Activated CD4-positive, alpha-beta T cell treated with anti-CD3 and anti-CD28 coated beads, Interleukin-2, Interleukin-6, amounts not matched to agents 100 ng/mL and 50 ng/mL, durations not matched to agents 16 hours and 8 hours (primary cell): ENCODE data around the gene ADCY1.
A peak's percentile ranks its signal among the peaks of the same experiment; 100 is the strongest.
"Not testable (repeated sequence)": the region's sequence is repeated elsewhere in the genome, so short reads cannot be mapped to it uniquely, and the experiment has no call there.

Experiments
- DNase-seq: peaks from one replicate; pipeline ENCODE4 v3.0.0-alpha.2; 2020

ADCY1 gene

DNA sequence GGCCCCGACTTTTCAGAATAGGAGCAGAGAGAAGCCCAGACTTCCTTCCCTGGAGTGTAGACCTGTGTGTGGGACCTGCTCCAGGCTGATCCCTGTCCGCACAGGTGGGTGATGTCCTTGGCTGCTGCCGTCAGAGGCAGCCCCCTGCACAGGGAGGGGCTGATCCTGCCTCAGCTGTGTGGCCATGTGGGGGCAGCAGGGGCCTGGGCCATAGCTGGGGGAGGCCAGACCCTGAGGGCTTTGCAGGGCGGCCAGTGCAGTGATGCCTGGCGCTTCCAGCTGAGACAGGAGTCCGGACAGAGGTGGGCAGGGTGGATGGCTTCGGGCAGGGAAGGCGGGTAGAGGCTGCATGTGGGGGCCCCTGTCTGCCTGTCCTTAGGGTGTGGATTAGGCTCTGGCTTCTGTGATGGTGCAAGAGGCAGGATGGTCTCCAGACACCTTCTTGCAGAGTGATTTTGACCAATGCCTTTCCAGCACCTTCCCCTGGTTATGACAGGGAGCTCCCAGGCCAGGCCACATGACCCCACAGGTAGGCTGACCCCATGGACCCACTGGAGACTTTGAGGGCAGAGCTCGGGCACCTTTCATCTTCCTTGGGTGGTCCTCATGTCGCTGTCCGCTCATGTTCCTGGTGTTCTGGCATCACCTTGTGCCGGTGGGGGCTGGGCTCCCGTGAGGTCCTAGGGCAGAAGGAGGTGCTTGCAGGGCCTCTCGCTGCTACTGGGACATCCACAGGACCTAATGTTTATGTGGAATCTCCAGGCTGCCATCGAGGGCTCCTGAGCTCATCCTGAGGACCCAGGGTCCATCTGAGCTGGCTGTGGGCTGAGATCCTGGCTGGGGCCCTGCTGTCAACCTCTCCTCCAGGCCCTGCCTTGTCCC, 141.5 kb downstream of the ADCY1 start:
- no peak for DNase-seq

DNA sequence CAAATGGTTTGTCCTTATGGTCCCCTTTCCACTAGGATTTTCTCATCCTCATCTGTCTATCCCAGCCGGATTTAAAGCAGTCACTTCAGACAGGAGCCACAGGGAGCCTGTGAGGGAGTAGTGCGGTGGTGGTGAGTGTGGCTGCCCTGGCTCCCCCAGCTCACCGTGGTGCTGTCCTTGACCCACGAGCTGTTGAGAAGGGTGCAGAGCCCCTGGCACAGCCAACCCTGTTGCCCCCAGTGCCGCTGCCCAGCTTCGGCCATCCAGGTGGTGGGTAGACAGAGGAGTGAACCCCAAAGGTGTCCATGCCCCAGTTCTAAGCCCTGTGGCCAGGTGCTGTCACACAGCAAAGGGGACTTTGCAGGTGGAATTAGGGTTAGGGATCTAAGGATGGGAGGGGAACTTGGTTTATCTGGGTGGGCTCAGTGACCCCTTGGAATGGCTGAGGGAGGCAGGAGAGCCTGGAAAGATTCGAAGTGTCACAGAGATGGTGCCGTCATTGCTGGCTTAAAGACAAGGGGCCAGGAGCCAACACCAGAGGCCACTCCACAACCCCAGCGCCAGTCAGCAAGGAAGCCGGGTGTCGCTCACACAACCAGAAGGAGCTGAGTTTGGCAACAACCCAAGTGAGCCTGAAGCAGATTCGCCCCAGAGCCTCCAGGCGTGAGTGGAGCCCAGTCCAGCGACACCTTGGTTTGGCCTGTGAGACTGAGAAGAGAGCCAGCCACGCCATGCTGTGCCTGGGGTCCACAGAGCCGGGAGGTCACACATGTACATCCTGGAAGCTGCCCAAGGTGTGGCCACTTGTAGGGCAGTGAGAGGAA, 142.4 kb downstream of the ADCY1 start:
- no peak for DNase-seq

DNA sequence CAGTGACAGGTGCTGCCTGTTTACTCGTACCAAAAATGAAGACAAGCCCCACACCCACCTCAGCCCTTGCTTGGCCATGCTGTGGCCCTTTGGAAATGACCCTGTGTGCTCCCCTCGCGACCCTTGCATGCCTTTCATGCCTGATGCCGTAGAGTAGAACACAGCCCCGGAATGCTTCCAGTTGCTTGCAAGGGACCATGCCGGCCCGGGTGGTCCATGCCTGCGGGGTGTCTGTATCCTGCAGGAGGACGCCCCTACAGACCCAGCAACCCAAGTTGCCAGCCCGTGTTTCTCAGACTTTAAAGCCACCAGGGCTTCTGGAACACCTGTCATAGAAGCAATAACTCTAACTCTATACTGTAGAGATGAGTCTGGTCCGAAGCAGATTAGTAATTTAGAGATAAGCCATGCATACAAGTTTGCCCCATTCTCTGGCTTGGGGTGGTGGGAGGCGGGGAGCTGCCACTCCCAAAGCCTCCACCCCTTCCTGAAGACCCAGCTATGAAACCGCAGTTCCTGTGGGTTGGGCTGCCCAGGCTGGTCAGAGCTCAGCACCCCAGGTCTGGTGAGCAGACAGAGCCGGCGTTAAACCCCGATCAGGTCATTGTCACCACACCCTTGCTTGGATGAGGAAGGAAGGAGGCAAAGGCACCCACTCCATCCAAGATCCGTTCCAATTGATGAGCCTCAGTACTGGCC, 143.5 kb downstream of the ADCY1 start:
- no peak for DNase-seq

DNA sequence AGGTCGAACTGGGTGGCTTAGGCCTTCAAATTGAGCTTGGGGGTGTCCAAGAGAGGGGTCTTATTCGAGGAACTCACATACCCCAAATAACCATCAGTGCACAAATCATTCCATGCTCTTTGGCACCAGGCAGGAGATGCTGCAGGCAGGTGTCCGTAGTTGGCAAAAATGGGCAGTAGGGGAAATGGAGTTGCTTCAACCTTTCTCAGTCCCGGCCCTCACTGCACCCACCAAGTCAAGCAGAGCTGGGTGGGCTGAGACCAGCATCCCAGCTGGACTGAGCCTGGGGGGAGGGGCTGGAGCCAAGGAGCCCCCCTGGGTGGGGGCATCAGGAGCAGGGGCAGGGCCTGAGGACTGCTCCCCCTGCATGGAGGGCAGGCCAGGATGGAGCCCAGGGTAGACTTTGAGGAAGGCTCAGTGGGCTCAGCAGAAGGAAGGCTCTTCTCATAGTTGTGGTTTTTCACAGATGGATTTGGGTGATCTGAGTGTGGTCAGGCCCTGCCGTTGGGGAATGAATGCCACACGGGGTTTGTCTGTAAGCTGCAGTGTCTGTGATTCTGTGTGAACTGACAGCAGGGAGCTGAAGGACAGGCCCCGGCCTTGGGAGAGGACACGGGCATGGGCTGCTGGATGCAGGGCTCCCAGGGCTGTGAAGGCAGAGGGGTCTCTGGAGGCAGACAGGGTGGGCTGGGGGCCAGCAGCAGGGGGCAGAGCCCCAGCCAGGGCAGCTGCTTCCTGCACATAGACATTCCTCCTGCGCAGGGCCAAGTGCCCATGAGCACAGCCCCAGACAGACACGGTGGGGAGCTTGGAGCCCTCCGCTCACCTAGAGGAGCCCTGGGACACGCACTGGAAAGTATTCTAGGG, 144.5 kb downstream of the ADCY1 start:
- no peak for DNase-seq

DNA sequence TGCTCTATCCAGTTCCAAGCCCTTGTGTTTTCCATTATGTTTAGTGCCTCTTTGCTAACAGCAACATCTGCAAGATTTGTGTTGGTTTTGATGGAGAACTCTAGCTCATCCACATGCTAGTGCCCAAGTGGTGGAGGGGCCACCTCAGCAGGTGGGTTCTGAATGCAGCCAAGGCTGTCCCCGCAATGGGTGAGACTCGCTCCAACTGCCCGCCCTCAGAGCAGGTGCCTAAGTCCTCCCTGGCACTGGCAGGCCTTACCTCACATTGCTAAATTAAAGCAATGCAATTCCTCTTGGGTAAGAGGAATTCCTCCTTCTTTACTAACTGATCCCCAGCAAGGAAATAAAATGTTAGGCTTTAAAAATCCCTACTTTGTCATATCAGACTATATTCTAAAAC, 146.8 kb downstream of the ADCY1 start:
- DNase-seq: no peak

DNA sequence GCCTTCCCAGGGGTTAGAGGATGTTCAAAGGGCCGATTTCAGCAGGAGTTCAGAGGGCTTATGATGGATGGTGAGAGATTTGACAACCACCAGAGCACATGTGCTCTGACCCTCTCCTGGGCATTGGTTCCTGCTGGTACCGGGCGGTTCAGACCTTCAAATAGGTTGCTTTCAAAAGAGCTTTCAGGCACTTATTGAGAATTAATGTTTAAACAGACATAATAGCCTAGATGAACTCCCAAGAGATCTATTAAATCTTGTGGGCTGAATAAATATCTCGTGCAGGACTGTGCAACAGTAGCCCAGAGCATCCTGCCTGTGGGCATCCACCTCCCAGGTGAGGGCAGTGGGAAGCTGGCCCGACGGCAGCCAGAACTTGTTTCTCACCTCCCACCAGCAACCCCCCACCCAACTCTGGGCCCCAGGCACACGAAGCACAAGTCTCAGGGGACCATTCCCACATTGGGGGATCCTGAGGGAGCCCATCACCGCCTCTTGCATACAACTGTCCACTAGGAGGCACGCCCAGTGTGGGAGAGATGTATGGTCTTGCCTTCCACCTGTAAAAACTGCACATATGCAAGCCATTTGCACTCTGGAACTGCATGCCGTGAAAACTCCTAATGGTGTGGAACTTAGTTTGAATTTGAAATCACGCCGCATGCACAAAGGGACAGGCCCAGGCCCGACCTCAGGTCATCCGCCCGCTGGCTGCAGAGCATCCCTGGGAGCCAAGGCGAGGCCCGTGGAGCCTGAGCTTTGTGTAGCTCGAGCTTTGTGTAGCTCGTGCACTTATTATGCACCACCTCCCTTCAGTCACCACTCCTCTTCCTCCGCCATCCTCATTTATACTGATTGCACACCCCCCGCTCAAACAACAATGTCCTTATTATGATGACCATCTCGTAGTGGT, 147.8 kb downstream of the ADCY1 start:
- no peak for DNase-seq

DNA sequence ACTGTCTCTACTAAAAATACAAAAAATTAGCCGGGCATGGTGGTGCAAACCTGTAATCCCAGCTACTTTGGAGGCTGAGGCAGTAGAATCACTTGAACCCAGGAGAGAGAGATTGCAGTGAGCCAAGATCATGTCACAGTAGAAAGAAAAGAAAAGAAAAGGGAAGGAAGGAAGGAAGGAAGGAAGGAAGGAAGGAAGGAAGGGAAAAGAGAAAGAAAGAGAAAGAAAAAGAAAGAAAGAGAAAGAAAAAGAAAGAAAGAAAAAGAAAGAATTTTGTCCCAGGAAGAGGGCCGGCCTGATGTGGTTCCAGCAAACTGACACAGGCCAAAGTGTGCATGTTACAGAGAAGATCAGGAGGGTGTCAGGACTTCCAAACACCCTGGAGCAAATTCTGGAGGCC, 151.1 kb downstream of the ADCY1 start:
- DNase-seq: not testable (repeated sequence)

DNA sequence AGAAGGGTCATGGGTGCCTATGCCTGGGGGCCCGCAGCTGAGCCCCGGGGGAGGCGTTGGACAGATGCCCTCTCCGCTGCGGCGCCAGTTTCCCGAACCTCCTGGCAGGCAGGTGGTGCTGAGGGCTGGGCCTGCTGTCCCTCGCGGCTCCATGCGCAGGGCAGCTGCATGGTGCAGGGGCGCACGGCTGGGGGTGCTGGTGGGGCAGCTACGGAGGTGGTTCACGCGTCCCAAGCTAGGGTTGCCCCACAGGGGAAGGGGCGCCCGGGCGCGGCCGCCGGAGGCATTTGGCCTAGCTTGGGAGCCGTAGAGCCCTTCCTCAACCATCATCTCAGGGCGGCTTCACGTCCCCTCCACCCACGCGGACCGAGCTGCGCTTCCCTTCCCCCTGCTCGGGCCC, 152.7 kb downstream of the ADCY1 start:
- no peak for DNase-seq

DNA sequence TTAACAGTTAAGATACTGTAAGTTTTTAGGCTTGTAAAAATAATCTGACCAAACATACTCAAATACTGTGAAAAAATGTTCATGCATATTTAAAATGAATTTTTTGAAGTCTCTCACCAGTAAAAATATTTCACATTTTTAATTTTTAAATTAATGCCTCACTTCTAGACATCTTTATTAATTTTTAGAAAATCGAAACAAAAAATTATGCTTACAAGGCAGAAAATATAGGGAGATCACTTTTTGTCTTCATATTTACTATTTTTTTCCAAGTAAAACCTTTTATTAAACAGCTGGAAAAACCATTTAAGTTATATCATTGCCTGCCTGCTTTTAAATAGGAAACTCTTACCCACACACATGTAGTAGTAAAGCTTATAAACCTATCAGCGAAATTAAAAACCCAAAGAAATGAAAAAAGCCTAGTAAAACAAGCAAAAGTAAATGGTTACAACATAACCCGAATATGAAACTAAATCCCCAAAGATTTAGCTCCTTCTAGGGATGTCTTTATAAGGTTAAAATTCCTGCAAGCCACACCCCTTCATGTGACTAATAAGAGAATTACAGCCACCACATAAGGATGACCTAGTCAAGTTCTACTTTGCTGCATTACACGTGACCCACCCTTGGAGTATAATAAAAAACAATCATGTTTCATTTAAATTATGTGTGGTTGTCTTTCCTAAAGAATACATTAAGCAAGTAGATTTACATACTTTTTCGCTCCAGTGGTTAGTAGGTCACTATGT, 157.7 kb downstream of the ADCY1 start:
- DNase-seq: not testable (repeated sequence)

DNA sequence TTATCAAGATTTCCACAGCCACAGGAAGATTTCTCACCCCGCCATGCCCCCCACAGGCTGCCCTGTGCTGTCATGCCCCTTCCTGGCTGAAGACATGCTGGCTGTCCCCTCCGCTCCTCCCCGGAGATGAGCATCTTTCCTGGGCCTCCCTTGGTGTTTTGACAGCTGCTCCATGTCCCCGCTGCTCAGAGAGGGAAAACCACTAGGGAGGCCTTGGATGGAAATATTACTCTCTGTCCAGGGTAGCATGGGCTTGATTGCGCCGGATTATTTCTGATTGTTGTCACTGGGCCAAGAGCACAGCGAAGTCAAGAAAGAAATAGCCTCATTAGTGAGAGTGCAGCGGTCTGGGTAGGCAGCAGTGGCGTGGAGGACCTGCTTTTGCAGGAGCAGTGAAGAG, 164.8 kb downstream of the ADCY1 start:
- not testable (repeated sequence) for DNase-seq

DNA sequence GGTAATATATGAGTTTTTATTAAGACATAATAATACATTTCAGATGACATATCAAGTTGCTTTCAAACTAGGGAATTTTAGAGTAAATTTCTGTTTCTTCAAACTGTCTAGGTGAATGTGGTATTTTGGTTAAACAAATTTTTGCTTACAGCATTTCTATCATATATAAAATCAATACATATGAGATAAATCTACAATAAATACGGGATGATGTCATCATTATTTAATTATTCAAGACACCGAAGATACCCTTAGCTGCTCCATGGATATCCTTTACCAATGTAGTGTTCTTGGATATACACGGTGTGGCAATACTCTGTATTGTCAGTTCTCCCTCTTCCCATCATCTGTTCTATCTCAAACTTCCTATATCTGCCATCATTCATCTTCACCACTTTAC, 166.4 kb downstream of the ADCY1 start:
- DNase-seq: not testable (repeated sequence)

DNA sequence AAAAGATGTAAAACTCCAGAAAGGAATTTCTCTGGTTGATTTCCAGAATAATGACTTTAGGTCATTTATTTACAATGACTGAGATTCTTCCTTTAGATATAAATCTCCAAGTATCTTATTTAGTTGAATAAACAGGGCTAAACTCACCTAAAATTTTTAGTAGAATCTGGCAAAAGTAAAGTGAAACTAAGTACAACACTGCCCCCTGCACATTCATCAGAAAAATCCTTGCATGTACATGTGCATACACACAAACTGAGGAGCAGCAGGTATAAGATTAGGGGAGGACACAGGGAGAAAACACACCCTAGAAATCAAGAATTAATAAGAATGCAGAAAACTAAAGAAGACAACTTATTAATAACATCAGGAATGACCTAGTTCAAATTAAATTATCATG, 174.8 kb downstream of the ADCY1 start:
- not testable (repeated sequence) for DNase-seq

DNA sequence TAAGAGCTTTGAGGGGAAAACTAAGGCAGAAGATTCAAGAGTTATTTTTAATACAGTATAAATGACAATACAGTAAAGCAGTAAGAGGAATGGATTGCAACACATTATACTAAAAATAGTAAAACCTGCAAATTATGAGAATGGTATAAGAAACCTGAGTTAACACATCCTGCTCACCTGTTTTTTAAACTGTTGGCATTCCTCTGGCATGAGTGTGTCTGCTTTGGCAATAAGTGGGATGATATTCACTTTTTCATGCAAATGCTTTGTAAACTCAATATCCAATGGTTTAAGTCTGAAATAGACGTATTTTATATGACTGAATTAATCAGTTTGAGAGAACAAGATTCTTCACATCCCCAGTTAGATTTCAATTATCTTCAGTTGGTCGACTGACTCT, 177.2 kb downstream of the ADCY1 start:
- not testable (repeated sequence) for DNase-seq

DNA sequence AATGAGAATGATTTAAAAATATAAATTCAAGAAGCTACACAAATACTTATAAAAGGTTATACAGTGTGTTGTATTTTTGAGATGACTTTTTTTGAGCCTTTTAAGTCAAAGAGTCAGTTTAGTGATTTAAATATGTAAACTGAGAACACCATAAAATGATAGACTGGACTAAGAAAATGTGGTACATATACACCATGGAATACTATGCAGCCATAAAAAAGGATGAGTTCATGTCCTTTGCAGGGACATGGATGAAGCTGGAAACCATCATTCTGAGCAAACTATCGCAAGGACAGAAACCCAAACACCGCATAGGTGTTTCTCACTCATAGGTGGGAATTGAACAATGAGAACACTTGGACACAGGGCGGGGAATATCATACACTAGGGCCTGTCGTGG, 182.2 kb downstream of the ADCY1 start:
- DNase-seq: not testable (repeated sequence)

DNA sequence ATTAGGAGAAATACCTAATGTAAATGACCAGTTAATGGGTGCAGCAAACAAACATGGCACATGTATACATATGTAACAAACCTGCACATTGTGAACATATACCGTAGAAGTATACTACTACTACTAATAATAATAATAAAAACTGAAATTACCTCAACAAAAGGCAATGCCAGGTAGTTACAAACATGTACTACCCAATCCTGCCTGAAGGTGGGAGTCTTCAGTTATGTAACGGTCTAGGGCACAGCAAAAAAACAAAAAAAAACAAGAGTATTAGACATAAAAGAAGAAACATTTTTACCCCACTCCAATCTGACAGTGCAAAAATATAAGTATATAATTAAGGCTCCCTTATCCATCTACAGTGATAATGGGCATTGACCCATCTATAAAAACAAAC, 182.6 kb downstream of the ADCY1 start:
- DNase-seq: peak; percentile 14

DNA sequence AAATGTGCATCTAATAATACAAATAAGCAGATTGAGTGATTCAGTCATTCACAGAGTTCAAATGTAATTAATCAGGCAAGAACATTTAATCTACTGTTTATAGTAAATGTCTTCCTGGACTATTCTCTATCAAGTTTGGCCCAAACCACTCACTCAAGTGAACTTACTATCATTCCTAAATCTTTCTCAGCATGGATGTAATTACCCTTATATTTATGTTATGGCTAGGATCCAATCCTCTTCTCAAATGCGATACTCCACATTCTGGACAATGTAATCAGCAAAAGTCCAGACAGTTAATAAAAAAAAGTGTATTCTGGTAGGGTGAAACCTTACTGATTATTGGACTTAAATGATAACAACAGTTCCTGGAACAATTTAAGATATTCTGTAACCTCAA, 185.3 kb downstream of the ADCY1 start:
- DNase-seq: not testable (repeated sequence)

DNA sequence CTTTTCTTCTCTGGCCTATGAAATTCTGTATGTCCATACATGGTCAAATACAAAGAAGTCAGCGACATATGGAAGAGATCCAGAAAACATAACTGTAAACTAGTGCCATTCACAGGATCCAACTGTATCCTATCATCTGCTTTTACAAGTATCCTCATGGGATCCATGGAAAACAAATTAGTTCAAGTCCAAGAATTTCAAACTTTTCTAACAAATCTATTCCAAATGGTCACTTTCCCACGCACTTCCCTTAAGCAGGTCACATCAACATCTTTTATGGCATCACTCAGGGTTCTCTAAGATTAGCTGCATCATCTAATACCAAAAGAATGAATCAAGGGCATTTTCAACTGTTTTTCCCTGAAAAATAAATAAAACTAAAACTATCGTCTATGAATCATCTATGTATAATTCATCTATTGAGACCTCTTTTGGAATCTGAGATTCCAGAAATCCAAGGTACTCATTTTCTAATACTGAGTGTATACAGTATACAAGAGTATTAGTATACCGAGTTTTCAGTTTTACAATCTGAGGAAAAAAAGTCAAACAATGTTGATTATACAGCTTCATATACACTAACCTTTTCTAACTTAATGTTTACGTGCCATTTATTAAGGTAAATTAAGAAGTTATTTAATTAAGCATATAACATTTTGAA, 187.5 kb downstream of the ADCY1 start:
- not testable (repeated sequence) for DNase-seq

DNA sequence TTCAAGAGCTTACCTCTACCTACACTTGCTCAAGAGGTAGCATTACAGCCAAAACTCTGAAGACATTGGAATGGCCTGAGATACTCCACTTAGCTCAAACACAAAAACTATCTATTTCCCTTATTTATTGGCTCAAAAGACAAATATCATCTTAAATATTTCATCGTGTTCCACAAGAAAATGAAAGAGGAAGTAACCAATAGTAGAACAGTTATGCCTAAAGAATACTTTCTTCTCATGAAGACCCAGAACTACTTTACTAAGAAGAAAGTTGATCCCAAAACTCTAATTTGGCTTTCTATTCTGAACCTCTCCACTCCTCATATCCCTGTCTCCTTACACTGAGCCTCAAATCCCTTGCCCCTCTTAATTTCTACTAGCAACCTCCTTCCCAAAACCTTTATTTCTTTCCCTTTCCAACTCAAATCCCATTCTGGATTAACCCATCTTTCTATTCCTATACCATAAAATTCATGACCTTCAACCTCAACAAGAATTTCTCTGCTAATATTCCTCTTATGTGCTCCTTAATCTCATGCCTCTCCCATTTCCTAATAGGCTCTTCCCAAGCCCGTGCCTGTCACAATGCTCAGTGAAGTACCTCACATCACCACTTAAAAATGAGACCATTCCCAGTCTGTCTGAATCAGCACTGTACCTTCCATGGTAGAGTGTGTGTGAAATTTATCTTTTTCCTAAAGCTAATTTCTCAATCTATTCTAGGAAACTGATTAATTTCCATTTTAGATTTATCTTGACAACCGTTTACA, 188.2 kb downstream of the ADCY1 start:
- not testable (repeated sequence) for DNase-seq
